HG03342 (cell line): ENCODE results near the gene ZIC4.

Experiments
- ATAC-seq: cut with Tn5 transposase; IDR thresholded peaks from one replicate; pipeline ENCODE4 v1.9.1; 2021; ENCODE audit warnings: mild to moderate bottlenecking, moderate library complexity; ENCODE audit not compliant: unreplicated experiment

Gene ZIC4

DNA sequence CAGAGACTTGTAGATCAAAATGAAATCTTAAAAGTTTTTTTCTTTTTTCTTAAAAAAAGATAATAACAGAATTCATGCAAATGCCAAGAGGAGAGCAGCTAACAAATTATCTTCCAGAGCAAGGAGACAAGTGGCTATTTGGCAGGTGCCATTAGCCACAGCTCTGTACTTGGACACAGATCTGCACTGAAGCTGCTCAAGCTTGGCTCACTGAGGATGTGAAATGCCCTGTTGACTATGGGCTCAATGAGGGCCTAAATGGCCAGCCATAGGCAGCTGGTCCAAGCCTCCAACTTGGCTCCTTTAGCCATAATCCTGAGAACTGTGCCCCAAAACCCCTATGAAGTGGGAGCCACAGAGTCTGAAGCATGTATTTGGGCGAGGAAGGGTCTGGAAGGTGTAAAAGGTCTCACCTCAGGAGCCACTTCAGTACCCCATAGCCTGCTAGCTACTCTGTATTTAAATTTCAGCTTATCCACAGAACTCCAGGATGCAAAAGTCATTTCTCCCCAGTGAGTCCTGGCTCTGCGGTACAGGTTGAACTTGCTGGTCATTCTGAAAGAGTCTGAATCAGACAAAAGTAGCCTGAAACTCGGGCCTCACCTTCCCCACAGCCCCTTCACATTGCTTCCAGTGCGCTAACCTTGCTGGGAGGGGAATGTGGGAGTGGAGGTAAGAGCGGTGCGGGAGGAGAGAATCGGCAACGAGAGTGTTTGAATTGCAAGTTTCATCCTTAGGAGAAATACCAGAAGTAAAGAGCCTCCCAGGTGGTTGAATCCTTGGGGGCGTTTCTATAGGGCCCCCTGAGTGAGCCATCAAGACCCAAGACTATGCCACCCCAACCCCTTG lies 48.0 kb downstream of the ZIC4 start:
- no peak for ATAC-seq

DNA sequence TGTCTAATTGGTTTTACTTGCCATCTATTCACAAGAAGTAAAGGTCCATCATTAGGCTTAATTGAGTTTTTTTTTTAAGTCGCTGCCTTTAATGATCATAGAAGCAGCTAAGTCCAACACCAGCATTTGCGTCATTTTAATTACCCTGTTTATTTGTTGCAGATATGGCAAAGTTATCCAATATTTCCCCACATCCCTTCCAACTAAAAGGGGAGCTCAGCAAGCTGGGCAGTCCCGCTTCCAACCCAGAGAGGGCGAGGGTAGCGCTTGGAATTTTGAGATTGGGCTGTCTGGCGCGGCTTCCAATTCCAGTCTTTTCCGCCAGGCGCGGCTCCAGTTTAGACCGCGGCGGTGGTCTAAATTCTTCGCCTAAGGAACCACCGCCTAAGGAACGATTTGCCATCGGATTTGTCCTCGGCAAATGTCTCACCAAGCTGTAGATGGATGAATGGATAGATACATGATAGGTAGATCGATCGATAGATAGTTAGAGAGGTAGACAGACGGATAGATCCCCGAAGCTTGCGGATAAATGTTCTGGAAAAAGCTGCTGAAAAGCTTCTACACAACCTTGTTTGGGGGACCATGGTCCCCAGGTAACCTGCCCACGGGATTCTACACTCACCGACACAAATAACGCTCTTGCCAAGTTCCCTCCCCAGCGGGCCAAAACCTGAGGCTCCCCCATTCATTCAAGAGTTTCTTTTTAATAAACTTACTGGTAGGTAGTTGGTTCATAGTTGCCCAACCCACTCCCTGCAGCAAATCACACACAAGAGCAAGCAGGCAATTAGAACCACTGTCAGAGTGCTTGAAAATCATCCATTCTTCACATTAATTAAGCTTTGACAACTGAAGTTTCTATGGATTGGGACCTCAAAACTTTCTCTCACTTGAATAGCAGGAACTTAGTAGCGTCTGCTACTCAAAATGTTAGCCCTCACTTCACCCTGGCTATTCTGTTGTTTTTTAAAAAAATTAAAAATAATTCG lies 49.1 kb downstream of the ZIC4 start:
- no peak for ATAC-seq

DNA sequence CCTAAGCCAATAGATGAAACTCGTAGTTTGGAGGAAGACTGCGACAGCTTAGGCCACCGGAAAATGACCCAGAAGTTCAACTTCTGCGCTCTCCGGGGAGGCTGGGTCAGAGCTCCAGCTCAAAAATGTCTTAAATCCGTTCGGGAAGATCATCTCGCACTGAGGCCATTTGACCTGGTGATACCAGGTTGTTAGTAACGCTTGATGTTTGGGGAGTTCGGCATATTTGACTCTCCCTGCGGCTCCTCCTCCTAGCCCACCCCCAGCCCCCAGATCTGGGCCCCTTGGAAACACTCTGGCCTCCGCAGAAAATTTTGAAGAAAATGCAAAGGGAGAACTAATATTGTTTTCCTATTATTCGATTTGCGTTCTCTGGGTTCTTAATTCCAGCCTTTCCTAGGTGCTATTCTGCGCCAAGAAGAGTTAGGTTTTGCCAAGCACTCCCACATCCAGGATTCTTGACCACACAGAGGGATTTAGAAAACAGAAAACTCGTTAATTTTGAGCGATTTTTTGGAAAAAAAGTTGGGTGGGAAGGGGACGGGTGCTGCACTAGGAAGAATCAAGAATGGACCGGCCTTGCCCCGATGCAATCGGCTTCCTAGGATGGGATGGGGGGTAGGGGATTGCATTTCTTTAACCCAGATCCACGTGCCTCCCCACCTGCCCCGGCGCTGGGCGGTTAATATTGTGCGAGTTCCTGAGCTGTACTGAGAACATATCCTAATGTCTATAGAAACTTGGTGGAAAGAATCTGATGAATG lies 50.0 kb downstream of the ZIC4 start:
- no peak for ATAC-seq

DNA sequence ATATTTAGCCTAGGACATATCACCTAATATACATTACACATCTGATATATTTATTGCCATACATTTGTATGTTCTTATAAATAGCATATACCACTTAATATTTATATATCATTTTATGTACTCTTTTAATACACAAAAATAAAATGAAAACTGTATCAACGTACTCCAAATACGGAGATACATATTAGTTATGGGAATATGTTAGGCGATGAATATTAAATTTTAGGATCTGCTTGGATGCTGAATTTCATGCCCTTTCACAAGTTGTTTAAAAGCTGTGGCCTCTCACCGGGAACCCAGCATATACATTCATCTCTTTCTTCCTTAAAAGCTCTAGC lies 50.6 kb downstream of the ZIC4 start:
- ATAC-seq, result no peak

DNA sequence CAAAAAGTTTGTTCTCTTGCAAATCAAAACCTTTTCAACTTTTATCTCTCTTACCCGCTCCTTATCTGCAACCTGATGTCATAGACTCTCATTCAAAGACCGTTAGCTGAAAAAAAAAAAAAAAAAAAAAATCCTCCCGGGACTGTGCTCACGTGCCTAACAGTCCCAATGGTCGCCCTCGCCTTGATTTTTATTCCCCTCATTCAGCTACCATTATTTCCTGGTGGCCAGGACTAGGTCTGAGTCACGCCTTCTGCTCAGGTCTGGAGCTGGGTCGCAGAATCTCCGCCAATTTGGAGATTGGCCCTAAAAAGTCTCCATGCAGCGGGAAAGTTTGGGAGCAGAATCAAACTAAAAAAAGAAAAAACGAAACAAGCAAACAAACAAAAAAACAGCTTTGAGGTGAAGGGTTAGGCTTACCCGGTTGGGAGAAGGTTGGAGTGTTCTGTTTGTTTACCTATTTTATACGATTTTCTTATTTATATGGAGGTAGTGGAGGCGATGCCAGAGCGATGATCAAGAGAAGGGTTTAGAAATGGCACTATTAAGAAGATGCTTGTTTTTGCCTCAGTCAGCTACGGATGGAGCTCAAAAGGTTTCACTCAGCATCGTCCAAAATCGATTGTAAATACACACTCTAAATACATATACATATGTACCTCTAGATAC lies 51.1 kb downstream of the ZIC4 start:
- ATAC-seq, result no peak

DNA sequence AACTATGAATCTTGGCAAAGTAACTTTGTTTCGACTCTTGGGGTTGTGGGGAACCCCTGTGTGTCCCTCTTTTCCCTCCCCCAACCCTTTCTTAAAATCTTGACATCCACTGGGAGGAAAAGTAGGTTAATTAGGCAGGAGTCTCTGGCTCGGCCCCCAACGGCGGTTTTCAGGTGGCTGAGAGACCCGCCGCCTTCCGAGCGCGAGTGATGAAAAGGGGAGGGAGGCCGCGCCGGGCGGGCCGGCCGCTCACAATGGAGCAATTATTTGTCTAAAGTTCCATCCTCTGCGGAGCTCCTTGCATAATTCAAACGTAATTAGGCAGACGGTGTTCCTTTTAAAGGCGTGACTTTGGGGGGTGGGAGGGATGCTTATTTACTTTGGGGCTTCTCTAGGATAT lies 51.7 kb downstream of the ZIC4 start:
- no peak for ATAC-seq

DNA sequence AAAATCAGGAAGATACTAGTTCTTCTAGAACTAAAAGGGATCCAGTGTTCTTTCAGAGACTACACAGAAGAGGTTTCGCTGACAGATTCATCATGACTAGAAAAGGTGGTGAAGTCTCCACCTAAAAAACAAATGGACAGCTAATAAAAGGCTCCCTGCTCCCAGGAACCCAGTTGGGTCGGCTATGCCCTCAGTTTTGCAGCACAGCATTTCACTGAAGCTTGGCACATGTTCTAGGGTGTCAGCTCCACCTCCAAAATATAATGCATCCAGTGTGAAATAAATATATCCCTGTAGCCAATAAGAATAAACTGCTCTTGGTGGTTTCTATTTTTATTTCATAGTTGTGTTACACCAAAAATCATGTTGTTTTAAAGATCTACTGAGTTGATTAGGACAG lies 55.0 kb downstream of the ZIC4 start:
- no peak for ATAC-seq

DNA sequence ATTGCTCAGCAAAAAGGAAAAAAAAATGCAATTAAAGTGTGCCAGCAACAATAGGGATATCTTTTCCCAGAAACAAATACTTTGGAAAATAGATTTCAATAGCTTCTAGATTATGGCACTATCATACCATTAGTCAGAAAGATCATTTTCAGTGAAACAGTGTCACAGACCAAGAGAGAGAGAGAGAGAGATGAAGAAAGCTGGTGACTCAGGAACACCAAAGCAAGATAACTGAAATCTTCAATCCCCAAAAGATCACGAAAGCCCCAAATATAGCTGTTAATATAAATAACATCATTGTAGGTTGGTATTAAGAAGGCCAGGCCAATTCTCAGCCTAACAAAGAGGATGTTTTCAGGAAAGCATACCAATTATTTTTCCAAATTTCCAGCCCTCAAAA lies 57.4 kb downstream of the ZIC4 start:
- ATAC-seq, result no peak

DNA sequence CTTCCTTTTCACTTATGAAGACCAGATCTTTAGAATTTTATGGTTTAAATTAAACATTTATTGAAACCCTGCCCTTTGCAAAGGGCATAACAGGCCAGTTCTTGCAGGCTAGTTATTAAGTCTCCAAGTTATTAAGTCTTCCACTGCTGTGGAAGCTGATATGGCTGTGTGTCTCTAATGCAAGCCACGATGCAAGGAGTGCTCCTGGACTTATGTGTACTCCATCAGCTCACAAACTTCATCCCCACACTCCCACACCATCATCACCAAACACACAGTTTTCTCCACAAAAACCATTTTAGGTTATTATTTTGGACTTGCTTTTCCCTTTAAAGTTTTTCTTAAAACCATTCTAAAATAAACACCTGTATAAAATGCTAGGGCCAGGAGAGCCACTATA lies 62.4 kb downstream of the ZIC4 start:
- ATAC-seq, result no peak

DNA sequence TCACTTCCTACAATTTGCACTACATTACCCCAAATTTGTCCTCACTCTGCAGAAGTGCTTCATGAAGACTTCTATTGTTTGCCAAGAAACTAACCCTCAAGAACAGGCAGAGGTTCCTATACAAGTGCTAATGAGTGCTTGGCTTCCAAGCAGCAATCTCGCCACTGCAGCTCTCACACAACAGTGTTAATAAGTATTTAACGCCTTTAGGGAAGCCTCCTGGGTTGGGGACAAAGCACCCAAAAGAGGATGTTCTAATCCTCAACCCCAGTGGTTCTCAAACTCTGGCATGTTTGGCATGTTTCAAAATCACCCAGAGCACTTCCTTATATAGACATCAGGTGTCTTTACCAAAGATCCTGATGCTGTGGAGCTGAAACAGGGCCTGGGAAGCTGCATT lies 64.6 kb downstream of the ZIC4 start:
- no peak for ATAC-seq

DNA sequence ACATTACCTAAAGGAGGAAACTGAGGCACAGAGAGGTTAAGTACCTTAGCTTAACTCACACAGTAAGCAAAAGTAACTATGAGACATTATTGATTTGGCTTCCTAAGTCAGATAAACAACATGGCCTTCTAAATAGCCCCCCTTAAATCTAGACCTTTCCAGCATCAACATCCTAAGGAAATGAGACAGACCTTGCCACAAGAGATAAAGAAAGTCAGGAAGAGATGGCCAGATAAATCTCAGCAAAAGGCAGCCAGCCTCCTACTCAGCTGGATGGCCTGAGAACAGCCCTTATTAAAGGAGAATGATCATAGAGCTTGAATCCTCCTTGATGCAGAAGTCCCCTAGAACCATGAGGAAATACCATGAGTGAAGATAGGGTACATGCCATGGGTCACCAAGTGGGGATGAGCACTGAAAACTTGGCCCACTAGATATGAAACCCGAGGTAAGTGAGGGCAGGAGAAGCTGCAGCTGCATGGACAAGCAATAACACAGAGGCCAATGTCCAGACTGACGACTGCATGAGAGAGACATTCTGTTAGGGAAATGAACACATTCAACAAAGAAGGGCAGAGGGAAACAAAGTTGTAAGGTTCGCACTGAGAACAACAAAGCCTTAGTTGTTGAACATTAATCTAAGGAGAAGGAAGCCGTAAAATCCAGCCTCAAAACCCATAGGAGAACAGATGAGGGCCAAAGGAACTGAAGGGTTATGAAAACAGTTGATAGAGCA lies 69.6 kb downstream of the ZIC4 start:
- no peak for ATAC-seq
